Measurements from ENCODE around the gene IGFN1.
"Not testable (repeated sequence)": the region's sequence is repeated elsewhere in the genome, so short reads cannot be mapped to it uniquely, and the experiment has no call there.

IGFN1 gene

DNA sequence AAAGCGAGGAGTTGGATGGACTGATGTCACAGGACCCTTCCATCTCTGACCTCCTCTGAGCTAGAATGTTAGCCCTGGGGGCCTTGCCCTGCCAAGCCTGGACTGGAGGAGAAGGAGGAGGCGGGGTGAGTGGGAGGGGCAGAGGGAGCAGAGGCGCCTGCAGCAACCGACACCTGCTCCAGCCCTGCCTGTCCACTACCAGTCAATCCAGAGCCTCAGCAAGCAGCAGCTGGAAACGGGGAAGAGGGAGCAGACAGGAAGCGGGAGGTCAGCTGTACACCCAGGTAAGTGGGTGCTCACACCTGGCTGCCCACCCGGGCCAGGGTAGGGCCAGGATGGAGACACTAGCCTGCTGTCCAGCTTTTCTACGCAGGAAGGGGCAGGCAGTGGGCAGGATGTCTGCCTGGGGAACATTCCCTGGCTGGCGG is at the start of gene IGFN1:
TSS of gene IGFN1 (plus strand) at position 201 of the 428 bp plus-strand sequence. CDS start 2,470 bp downstream, outside the sequence.
- DNase-seq, result no peak

GRCh38 chr1:201140941-201141260 is 49.7 kb upstream of the IGFN1 start:
- no peak for DNase-seq

DNA sequence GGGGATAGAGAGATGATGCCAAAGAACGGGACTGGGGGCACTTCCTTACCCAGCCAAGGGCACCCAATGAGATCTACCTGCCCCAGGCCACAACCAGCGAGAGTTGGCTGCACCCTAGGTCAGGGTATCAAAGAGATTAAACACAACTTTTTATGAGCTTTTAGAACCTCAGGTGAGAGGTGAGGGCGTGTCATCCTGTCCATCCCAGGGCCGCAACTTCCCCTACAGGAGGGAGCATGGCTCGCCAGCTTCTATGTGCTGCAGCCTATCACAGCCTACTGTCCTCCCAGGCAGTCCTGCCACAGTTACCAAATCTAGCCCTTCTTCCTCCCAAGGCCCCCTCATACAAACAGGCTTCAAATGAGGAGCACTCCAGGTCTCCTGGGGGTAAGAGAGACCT is 49.2 kb upstream of the IGFN1 start:
- DNase-seq, result no peak

DNA sequence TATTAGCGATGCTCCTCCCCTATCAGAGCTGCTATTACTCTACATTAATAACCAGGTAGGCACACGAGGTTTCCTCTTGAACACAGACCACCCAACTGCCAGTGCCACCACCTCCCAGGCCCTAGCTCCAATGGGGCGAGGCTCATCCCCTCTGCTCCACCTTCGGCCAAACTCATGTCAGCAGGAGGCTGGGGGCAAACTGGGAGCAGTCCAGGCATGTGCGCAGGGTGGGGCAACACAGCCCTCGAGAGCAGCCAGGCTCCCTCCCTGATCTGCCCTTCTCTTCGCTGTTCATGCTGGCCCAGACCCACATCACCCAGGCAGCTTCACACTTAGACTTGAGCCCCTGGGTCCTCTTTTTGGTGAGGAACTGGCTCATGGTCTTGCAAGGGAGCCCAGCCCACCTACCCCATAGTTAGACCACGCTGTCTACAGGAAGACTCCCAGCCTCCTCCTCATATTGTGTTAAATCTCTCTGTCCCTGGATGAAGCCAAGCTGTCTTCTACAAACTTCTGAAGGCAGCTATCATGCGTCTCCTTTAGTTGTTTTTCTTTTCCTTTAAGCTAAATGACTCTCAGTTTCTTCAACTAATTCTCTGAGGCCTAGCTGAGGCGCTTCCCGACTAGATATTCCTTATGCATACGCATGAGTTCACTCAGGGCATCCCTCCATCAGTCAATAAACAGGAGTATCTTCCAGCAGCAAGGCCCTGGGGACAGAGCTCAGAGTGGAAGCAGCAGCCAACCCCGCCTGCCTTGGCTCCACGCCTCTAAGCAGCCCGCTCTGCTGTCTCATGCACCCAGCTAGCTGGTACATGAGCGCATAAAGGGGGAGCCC is 48.4 kb upstream of the IGFN1 start:
- DNase-seq, result no peak

GRCh38 chr1:201142849-201143725 is 47.5 kb upstream of the IGFN1 start:
- DNase-seq, result no peak

DNA sequence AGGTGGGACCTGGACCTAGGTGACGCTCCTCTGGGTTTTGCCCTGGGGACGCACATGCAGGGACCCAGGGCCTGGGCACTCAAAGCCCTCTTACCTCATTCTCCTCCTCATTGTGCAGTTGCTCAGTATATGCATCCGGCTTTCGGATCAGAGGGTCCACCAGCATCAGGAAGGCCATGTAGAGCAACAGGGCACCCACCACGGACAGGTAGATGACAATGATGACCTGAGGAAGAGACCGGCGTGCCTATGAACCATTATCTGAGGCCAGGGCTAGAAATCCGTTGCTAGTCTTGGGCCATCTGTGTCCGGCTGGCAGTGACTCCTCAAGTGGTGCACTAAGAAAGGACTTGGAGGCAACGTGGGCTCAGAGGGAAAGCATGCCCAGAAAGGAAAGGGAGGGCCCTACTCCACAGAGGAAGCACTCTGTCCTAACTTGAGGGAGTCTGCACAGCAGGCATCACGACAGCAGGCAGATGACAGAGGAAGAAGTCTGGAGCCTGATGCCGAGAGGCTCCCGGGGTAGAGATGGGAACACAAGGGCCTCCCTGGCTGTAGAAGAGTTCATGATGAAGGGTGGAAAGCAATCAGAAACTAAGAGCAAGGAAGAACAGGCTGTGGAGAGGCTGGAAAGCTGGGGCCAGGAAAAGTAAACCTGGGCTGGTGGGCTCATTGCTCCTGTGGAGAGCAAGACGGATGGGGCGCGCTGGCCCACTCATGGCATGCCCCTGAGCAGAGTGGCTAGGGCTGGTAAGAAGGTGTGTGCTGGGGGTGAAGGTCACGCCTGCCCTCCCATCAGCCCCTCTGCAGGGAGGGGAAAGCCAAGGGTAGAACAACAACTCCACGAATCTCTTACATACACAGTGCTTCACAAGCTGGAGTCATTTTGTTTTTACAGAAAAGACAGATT is 46.6 kb upstream of the IGFN1 start:
- no peak for DNase-seq

DNA sequence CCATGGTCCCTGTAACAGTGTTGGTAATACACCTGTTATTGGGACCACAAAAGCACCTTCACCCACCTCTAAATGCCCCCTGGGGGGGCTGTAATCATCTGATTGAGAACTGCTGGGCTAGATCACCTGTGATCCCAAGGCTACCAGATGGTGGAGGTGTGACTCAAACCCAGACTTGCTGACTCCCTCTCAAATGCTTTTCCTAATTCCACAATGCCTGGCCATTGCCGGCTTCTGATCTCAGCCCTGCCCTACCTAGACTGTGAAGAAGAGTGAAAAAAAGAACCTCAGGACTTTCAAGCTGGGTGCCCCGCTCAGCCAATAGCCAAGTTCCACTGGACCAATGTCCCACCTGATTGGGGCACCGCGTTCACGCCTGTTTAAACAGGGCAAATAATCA is 45.9 kb upstream of the IGFN1 start:
- no peak for DNase-seq

- no peak for DNase-seq
These were observed 45.5 kb upstream of the IGFN1 start for GRCh38 chr1:201145132-201145531.

GRCh38 chr1:201145816-201146215 is 44.8 kb upstream of the IGFN1 start:
- DNase-seq, result no peak

GRCh38 chr1:201146626-201147390 is 43.8 kb upstream of the IGFN1 start:
- no peak for DNase-seq

GRCh38 chr1:201147396-201148015 is 43.1 kb upstream of the IGFN1 start:
- DNase-seq, result no peak

DNA sequence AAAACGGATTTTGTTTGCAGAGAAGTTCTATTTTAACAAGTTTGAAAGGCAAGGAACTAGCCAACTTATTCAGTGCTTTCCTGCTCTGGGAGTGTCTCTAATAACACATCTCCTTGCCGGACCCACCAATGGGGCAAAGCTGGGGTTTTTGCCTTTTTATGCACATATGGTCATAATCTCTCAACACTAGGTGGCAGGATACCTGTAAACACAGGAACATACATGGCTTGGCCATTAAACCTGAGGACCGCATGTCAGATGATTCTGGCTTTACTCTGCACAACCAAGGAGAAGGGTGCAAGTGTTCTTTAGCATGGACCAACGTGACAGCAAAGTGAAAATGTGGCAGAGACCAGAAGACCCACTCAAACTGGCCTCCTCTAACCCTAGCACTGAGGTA is 41.2 kb upstream of the IGFN1 start:
- no peak for DNase-seq

DNA sequence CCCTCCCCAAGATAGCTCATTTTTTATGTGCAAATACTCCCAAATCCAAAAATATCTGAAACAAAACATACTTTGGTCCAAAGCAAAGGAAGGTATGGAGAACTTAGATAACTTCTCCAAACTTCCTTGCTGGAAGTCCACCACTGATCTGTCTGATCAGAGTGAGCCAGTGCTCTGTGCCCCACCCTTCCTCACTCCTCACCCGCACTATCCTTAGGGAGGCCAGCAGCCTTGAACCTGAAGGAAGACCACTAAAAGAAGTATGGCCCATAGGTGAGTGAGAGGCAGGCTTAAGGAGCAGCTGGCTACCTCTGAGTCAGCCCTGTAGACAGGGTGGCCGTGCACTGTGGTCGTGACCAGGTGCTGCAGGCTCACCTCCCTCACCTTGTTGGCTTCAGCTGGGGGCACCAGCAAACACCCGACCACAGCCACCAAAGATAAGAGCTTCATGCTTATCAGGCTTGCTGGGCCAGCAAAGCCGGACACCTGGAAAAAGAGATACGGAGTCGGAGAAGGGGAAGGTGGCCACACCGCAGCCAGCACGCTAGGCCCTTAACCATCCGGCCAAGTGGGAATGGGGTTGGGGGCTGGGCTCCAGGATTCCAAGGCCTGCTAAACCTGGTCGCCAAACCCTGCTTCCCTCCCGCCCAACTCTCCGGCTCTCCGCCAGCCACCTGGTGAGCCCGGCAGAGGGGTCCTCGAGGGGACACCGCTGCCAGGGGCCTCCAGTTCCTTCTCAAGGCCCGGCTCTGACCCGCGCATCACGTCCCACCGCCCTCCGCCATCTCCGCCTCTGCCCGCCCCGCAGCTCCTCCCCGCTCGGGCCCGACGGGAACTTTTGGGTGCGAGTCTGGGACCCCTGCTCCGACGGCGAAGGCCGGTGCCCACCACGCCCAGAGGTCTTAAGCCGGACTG is 36.9 kb upstream of the IGFN1 start:
- no peak for DNase-seq

DNA sequence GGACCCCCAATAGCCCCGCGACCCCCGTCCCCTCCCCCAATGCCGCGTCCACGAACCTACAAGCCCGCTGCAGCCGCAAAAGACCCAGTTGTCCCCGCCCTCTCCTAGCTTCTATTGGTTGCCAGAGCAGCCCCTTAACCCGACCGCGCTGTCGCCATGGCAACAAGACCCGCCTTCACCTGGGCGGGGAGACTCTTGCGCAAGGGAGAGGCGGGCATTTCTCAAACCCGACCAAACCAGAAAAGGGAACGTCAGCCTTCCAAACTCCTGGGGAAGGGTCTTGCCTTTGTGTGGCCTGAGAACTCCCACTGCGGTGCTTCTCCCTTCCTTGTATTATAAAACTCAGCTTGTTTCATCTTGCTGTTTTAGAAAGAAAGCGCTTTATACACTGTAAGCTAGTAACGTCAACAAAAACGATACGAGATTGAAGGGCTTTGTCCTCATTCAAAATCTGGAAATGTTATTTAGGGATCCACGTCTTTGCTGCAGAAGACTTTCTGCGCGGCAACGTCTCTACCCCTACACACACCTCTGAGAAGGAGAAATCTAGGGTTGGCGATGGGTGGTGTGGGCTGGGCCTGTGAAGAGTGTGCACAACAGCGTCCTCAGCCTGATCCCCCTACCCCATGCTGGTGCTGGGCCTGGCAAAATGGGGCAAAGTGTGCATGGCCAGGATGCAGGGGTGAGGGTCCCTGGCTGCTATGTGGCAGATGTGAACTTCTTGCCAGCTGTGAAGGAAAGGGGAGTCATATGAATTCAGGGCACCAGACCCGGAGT is 36.0 kb upstream of the IGFN1 start, which contains the start of gene TMEM9:
TSS of gene TMEM9 (minus strand) at position 86 of the 777 bp plus-strand sequence. CDS start 551 bp downstream, outside the sequence.
- DNase-seq, result peak; percentile 87 to 95

GRCh38 chr1:201155354-201155753 is 35.3 kb upstream of the IGFN1 start:
- no peak for DNase-seq

DNA sequence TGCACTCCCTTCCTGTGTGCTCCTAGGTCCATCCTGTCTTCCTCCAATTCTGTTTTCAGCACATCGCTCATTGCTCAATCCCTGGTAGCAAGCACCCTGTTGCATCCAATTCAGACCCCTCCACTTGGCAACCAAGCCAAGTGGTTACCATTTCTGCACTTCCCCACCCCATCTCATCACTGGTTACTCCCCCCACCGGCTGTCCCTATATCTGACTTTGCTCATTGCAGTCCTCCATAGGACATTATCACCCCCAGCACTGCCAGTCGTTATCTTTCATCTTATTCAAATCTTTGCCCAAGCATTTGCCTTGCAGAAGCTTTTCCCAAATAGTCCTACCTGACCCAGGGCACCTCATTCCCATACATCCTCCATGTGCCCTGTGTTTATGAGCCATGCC is 34.3 kb upstream of the IGFN1 start:
- no peak for DNase-seq

DNA sequence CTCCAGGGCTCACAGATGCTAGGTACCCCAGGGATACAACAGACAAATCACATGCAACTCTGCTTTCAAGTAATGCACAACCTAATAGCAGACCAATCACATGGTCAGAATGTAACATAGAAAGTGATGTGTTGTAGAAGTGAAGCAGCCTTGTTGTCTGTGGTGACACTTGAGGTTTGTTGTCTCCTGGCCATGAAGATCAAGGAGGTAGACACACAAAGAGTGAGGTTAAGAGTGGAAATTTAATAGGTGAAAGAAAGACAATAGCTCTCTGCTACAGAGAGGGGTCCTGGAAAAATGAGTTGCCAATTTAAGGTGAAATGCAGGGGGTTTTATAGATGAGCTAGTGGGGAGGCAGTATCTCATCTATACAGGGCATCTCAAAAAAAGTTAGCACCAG is 33.8 kb upstream of the IGFN1 start:
- DNase-seq, result no peak

DNA sequence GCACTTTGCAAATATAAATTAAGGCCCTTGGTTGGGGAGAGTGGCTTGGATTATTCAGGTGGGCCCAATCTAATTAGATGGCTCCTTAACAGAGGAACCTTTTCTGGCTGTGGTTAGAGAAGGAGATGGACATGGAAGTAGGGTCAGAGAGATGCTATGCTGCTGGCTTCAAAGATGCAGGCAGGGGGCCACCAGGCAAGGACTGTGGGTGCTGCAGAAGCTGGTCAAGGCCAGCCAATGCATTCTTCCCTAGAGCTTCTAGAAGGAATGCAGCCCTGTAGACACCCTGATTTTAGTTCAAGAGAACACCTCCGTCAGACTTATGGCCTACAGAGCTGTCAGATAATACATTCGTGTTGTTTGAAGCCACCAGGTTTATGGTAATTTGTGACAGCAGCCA is 32.7 kb upstream of the IGFN1 start:
- DNase-seq, result no peak

DNA sequence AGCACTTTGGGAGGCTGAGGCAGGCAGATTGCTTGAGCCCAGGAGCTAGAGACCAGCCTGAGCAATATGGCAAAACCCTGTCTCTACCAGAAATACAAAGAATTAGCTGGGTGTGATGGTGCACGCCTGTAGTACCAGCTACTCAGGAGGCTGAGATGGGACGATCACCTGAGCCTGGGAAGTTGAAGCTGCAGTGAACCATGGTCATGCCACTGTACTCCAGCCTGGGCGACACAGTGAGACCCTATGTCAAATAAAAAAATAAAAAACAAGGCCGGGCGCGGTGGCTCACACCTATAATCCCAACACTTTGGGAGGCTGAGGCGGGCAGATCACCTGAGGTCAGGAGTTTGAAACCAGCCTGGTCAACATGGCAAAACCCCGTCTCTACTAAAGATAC is 27.6 kb upstream of the IGFN1 start:
- not testable (repeated sequence) for DNase-seq

GRCh38 chr1:201163707-201164106 is 26.9 kb upstream of the IGFN1 start:
- no peak for DNase-seq
